ENCODE measurements around the gene SCARF2. TPM values are rescaled to one million over a fixed set of nuclear protein-coding genes. Genes with fewer than 3 reads are reported as not detected.
A peak's percentile ranks its signal among the peaks of the same experiment; 100 is the strongest.

Gene SCARF2
- total and polyA plus RNA-seq, 2 of the 13 experiments (the other 11 are each of a cell fraction or from before 2014, with no cell fraction given): 3.3 to 6.2 TPM

DNA sequence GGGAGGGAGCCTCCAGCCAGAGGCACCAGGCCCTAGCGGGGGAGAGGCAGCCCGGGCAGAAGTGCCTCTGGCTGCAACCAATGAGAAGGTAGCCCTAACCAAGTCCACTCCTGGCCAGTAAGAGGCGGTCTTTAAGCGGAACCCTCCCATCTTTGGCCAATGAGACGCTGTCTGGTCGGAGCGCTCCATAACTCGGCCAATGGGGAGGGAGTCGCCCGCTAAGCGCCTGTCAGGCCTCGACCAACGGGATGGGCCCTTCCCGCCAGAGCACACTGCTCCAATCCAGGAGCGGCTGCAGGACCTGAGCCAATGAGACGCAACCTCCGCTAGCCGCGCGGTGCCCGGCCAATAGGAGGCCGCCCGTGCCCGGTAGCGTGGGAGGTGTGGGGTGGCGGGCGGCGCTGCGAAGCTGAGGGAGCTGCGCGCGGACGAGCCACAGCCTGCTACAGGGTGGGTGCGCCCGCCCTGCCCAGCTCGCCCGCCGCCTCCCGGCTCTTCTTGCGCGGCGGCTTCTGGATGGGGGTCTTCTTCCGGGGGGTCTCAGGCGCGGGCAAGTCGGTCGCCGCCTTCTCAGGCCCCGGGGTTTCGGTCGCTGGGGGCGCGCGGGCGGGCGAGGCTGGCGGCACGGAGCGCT is 12.6 kb downstream of the SCARF2 start:
- FAIRE-seq (no peak), ATAC-seq (no peak), DNase-seq (ENCODE audit: low spot score) (no peak)
- ChIA-PET POLR2A (no interaction called here), CTCF (ENCODE audit: low intra/inter-chr PET ratio, low total read pairs) (no interaction called here)
- Histone ChIP-seq H3K4me2 (ENCODE audit: low read depth, low read length) (no peak overlapping the region), H3K27me3 (ENCODE audit: control insufficient read depth in 1 of 2, insufficient read depth in 2 of 2, low read length in 2 of 2) (no peaks in the 10 kb centered on the region), H4K20me1 (ENCODE audit: insufficient read depth, low read length) (no peaks in the 10 kb centered on the region), H3K27ac (ENCODE audit: extremely low read length, insufficient read depth, low read length) (no peak overlapping the region), H3K9me3 (ENCODE audit: low read length) (no peaks in the 10 kb centered on the region), H3K4me1 (ENCODE audit: insufficient read depth, low read length) (peaks cover 36% of the 10 kb centered on the region), H3K9ac (ENCODE audit: insufficient read depth, low read depth, low read length) (no peak overlapping the region), H3K36me3 (replicated peaks in 1 of 2; ENCODE audit: control insufficient read depth in 1 of 2, insufficient read depth in 2 of 2, low read length in 2 of 2) (peaks cover 8 to 11% of the 10 kb centered on the region in 2 experiments; a peak in 4 of 5 replicates), H3K4me3 (replicated peaks in 1 of 3; ENCODE audit: insufficient read depth in 1 of 3, low read depth in 2 of 3, low read length in 3 of 3) (no peak overlapping the region), H3K79me2 (ENCODE audit: insufficient read depth, low read length) (no peaks in the 10 kb centered on the region), H2AFZ (ENCODE audit: low read length) (no peak overlapping the region)
- TF ChIP-seq AGO2 (optimal IDR thresholded peaks at IDR 0.05; ENCODE audit: low read depth, low read length): peak; percentile 32
- TF ChIP-seq ZNF772 (CRISPR knock-in tag; IDR thresholded peaks at IDR 0.05): no peak
- TF ChIP-seq, protein P1, sequence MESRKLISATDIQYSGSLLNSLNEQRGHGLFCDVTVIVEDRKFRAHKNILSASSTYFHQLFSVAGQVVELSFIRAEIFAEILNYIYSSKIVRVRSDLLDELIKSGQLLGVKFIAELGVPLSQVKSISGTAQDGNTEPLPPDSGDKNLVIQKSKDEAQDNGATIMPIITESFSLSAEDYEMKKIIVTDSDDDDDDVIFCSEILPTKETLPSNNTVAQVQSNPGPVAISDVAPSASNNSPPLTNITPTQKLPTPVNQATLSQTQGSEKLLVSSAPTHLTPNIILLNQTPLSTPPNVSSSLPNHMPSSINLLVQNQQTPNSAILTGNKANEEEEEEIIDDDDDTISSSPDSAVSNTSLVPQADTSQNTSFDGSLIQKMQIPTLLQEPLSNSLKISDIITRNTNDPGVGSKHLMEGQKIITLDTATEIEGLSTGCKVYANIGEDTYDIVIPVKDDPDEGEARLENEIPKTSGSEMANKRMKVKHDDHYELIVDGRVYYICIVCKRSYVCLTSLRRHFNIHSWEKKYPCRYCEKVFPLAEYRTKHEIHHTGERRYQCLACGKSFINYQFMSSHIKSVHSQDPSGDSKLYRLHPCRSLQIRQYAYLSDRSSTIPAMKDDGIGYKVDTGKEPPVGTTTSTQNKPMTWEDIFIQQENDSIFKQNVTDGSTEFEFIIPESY (CRISPR knock-in tag; IDR thresholded peaks at IDR 0.05): peak; percentile 71; the same call in 1 of the 2 replicates
- 0 out of 2 replicates have a peak, but pooled peaks have one; percentile 4 for TF ChIP-seq RBFOX2 (IDR thresholded peaks at IDR 0.05; ENCODE audit: low read depth, low read length)
- BruUV-seq (replicated peaks): no TSS peak
- intact Hi-C loops (cut with micrococcal nuclease; ENCODE audit: unreplicated experiment): loop anchor here (10.0 kb wide), 1 partner anchor 70 kb away; the partner anchor contains the start of gene KLHL22
- WGBS (ENCODE audit: low lambda C conversion rate): over 99% methylated on average over 36 of the region's 59 CpGs
- in situ Hi-C loops (cut with HindIII; ENCODE audit: extremely low pct_ligation_motif_present, low pct_unique_long_range_greater_than_20kb): loop anchor here (5.0 kb wide), 1 partner anchor 32 kb away; no protein-coding TSS in a partner anchor

DNA sequence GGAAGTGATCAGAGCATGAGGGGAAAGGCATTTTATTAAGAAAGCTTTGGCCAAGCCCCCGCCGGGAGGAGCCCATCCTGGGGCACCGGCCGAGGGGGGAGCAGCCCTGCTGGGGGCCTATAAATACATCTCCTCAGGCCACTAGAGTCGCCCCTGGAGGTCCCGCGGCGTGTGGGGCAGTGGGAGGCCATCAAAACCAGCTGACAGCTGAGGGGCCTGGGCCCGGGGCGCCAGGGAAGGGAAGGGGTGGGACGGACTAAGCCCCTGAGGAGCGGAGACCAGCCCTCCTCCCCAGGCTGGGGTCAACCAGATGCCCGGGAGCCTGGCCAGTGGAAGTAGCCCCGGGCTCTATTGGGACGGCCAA is 13.1 kb downstream of the SCARF2 start:
- BruUV-seq (replicated peaks): no TSS peak
- H3K36me3 ChIP-seq (replicated peaks in 1 of 2; ENCODE audit: control insufficient read depth in 1 of 2, insufficient read depth in 2 of 2, low read length in 2 of 2): peaks cover 3 to 11% of the 10 kb centered on the region in 2 experiments; a peak in 4 of 5 replicates
- H3K9me3 ChIP-seq (ENCODE audit: low read length): no peaks in the 10 kb centered on the region
- no peak overlapping the region for H3K27ac ChIP-seq (ENCODE audit: extremely low read length, insufficient read depth, low read length)
- no peaks in the 10 kb centered on the region for H3K79me2 ChIP-seq (ENCODE audit: insufficient read depth, low read length)
- H3K27me3 ChIP-seq (ENCODE audit: control insufficient read depth in 1 of 2, insufficient read depth in 2 of 2, low read length in 2 of 2): no peaks in the 10 kb centered on the region; a peak in 1 of 5 replicates
- ATAC-seq: no peak
- 100% methylated on average over 2 of the region's 15 CpGs for WGBS (ENCODE audit: low lambda C conversion rate)
- no peak overlapping the region for H3K4me2 ChIP-seq (ENCODE audit: low read depth, low read length)
- no peak overlapping the region for H2AFZ ChIP-seq (ENCODE audit: low read length)
- FAIRE-seq: no peak
- no peaks in the 10 kb centered on the region for H4K20me1 ChIP-seq (ENCODE audit: insufficient read depth, low read length)
- ChIA-PET POLR2A (no interaction called here), CTCF (ENCODE audit: low intra/inter-chr PET ratio, low total read pairs) (no interaction called here)
- intact Hi-C loops (cut with micrococcal nuclease; ENCODE audit: unreplicated experiment): loop anchor here (10.0 kb wide), 1 partner anchor 70 kb away; the partner anchor contains the start of gene KLHL22
- DNase-seq (ENCODE audit: low spot score): no peak
- peaks cover 41% of the 10 kb centered on the region for H3K4me1 ChIP-seq (ENCODE audit: insufficient read depth, low read length)
- peak overlapping the region in 1 of 3 experiments; percentile 49; a peak in 1 of 6 replicates for H3K4me3 ChIP-seq (replicated peaks in 1 of 3; ENCODE audit: insufficient read depth in 1 of 3, low read depth in 2 of 3, low read length in 3 of 3)
- H3K9ac ChIP-seq (ENCODE audit: insufficient read depth, low read depth, low read length): no peak overlapping the region
- in situ Hi-C loops (cut with HindIII; ENCODE audit: extremely low pct_ligation_motif_present, low pct_unique_long_range_greater_than_20kb): loop anchor here (5.0 kb wide), 1 partner anchor 33 kb away; no protein-coding TSS in a partner anchor
- TF ChIP-seq ZKSCAN8 (CRISPR knock-in tag; IDR thresholded peaks at IDR 0.05; ENCODE audit: borderline replicate concordance) (no peak), ZSCAN12 (CRISPR knock-in tag; IDR thresholded peaks at IDR 0.05) (no peak), ZNF44 (CRISPR knock-in tag; IDR thresholded peaks at IDR 0.05) (no peak), ZNF333 (CRISPR knock-in tag; IDR thresholded peaks at IDR 0.05; ENCODE audit: borderline replicate concordance) (no peak), CAMTA2 (CRISPR knock-in tag; IDR thresholded peaks at IDR 0.05; ENCODE audit: borderline replicate concordance) (no peak), TP53 (CRISPR knock-in tag; conservative IDR thresholded peaks at IDR 0.05) (no peak), ZNF432 (CRISPR knock-in tag; IDR thresholded peaks at IDR 0.05; ENCODE audit: borderline replicate concordance) (no peak)
- TF ChIP-seq, protein P2, sequence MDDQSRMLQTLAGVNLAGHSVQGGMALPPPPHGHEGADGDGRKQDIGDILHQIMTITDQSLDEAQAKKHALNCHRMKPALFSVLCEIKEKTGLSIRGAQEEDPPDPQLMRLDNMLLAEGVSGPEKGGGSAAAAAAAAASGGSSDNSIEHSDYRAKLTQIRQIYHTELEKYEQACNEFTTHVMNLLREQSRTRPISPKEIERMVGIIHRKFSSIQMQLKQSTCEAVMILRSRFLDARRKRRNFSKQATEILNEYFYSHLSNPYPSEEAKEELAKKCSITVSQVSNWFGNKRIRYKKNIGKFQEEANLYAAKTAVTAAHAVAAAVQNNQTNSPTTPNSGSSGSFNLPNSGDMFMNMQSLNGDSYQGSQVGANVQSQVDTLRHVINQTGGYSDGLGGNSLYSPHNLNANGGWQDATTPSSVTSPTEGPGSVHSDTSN (CRISPR knock-in tag; IDR thresholded peaks at IDR 0.05; ENCODE audit: borderline replicate concordance): no peak
- TF ChIP-seq, protein P3, sequence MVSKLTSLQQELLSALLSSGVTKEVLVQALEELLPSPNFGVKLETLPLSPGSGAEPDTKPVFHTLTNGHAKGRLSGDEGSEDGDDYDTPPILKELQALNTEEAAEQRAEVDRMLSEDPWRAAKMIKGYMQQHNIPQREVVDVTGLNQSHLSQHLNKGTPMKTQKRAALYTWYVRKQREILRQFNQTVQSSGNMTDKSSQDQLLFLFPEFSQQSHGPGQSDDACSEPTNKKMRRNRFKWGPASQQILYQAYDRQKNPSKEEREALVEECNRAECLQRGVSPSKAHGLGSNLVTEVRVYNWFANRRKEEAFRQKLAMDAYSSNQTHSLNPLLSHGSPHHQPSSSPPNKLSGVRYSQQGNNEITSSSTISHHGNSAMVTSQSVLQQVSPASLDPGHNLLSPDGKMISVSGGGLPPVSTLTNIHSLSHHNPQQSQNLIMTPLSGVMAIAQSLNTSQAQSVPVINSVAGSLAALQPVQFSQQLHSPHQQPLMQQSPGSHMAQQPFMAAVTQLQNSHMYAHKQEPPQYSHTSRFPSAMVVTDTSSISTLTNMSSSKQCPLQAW (CRISPR knock-in tag; IDR thresholded peaks at IDR 0.05): no peak

Data from HepG2 (cell line).